Activated naive CD4-positive, alpha-beta T cell treated with anti-CD3 and anti-CD28 coated beads, Interleukin-2, amount 50 U/mL, for 16 hours (primary cell): Measurements from ENCODE around the gene GPC3.
"Not testable (repeated sequence)": the region's sequence is repeated elsewhere in the genome, so short reads cannot be mapped to it uniquely, and the experiment has no call there.

Experiments
- DNase-seq: peaks from one replicate; pipeline ENCODE4 v3.0.0-alpha.2; 2020

Gene GPC3

DNA sequence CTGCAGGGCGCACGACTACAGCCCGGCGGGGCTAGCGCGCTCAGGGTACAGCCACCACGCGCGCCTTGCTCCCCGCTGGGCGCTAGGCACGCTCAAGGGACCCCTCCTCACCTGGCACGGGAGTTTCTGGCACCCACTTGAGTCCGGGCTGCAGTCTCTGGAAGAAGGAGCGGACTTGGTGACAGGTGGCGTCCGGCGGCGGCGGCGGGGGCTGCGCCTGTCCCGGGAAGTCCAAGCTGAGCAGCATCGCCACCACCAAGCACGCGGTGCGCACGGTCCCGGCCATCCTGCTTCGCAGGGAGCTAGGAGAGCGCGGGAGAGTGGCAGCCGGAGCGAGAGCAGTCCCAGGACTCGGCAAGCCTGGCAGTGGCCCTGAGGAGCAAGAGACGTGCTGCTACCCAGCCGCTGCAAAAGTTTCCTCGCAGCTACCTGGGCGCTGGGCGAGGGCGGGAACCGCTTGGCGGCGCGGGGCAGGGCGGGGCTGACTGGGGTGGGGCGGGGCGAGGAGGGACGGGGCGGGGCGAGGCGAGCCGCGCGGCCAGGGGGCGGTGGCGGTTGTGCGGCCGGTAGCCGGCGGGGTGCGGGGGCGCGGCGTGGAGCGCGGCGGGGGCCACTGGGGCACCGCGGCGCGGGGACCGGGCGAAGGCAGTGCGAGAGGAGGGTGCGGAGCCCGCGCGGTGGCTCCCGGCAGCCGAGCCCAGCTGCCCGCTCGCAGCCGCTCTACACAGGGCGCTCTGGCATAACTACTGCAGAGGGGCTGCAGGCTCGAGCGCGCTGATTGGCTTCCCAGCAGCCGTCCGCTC lies at the start of gene GPC3:
Gene GPC3 (minus strand): TSS at position 431 of the 803 bp plus-strand sequence.
- peak; percentile 43 for DNase-seq

DNA sequence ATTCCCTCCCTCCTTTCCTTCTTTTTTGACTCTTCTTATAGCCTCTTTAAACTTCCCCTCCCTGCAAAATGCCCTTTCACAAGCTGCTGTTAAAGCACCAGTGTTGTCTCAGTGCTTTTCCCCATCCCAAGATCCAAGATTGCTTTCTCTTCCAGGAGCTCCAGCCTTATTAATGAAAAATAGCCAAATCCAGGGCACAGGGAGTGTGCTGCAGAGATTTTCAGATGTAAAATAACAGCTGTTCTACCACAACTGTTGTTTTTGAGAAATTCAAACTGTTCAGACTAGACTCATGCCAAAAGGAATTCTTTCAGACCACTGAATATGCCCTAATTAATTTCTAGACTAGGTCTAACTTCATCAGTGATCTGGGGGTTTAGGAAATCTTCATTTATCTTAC lies 47.0 kb upstream of the GPC3 start:
- no peak for DNase-seq

DNA sequence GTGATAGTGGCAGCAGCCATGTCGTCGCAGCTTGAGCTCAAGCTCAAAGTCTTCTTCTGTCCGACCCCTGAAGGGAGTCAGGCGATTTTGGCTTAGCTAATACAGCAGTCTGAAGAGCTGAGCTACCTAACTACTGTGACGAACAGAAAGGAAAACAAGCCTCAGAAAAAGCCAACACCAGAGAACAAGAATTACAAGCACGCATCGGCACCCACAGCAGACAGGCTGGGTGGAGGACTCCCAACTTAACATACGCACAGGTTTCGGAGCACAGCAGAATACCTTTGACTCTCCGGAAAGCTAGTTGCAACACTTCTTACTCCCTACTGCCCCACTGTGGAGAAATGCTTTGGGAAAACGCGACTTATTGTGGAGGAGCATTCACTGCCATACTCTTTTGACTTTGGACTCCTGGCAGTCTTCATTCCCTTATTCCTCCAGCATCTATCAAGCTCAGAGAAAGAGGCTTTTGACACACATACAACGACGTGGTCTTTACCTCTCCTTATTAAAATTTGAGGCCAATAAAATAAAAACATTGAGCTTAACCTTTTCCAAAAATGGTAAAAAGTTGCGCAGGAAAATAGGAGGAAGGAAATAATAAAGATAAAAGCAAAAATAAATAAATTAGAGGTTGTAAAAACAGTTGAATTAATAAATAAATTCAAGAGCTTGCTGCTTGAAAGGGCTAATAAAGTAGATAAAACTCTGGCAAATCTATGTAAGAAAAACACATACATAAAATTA lies 41.3 kb upstream of the GPC3 start:
- peak; percentile 26 for DNase-seq

DNA sequence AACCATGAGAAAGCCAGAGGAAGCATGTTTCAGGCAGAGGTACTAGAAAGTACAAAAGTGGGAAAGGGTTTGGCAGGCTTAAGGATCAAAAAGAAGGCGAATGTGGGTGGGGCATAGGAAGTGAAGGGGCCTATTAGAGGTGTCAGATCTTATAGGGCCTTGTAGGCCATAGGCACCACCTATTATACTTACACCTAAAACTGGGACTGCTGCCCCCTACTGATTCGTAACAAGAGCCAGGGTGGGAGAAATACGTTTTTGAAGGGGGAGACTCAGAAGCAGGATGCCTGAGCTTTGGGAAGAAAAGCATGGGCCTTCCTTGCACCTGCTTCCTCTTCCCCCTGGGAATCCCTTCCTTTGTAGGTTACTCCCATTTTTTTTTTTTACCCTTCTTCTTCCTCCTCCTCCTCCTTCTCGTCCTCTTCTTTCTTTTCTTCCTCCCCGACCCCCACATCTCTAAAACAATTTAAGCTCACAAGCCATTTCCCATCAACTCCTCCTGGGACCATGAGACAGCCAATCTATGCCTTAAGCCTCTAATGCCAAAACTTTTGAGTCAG lies 40.7 kb upstream of the GPC3 start:
- no peak for DNase-seq

DNA sequence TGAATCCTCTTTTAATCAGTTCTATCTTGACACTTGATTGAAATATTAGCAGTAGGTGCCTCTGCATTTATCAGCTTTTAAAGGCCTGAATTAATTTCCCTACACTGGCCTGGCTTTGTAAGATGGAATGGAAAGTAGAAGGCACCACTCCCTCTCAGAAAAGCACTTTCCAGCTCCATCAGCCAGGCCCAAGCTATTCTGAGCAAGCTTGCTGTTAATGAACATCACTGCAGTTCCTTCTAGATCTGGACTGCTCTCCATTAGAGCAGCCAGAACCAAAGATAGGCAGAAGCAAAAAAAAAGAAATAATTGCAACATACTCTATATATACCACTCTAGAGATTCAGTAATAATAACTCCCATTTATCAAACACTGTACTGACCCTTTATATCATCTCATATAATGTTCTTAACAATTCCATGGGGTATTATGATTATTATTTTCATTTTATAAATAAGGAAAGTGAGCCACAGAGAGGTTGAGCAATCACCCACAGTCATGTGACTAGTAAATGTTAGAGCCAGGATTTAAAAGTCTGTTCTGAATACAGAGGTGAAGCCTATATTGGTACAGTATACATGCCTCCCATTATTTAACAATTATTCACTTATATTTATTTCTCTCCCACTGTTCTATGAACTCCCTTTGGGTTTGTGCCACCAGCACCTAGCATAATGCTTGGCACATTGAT lies 39.4 kb upstream of the GPC3 start:
- DNase-seq = no peak

DNA sequence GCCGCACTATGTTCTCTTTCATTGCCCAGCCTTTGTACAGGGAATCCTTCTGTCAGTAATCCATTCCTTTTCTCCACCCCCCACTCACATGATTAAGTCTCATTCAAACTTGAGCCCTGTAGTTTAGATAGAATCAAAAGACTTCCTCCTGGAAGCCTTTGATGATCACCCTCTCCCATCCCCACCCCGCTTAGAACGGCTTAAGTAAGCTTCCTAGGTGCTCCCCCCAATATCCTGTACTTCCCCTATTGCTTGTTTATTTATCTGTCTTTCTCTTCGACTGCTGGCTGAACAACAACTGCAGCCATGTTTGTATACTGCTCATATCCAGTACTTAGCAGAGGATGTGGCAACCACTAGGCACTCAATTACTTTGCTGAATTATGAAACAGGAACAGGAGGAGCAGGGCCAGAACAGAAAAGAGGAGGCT lies 38.5 kb upstream of the GPC3 start:
- DNase-seq = no peak

DNA sequence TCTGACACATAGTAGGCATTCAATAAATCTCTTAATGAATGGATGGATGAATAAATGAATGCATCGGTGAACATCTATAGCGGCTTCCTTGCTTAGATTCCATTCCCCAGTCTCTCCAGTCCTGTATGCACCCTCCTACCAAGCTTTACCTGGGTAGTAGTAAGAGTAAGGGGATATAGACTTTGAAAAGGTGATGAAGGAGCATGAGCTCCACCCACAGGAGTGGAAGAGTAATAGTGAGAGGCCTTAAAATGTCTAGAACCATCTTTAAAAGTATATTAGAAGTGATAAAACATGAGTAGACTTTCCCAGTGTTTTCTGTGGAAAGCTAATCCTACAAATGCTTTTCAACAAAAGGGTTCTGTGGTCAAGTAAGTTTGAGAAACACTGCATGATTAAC lies 35.5 kb upstream of the GPC3 start:
- no peak for DNase-seq

DNA sequence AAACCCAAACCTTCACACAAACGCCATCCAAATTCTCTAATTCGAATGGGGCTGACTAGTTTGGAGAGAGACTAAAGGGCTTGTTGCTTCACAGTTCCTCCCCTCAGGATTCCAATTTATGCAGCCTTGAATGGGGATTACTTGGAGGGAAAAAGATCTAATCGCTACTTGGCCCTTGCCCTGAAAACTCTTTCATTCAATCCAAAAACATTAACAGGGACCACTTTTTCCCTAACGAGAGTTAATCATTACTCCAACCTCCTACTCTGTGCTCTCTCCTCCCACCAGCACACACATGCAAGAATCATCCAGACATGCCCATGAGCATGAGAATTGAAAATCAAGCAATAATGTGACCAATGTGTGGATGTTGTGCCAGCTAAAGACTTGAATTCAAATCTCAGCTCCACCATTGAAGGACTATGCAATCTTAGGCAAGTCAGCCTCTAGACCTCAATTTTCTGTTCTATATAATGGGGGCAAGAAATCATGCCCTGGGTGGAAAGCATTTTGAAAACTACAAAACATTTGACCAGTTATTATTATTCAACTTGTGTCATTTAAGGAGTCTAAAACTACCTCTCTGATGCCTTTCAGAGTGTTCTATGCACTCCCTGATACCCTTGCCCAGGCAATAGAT lies 34.3 kb upstream of the GPC3 start:
- DNase-seq = no peak

DNA sequence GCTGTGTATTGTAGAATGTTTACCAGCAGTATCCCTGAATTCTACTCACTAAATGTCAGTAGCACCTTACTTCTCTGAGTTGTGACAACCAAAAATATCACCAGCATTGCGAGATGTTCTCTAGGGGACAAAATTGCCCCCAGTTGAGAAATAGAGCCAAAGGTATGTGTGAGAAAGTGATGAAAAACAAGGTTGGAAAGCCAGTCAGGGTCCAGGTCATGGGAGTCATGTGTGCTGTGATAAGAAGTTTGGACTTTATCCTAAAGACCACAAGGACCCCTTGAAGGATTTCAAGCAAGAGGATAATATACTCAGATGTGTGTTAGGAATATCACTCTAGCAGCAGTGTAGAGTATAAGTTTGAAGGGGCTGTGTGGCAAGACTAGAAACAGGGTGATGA lies 30.9 kb upstream of the GPC3 start:
- DNase-seq = not testable (repeated sequence)

DNA sequence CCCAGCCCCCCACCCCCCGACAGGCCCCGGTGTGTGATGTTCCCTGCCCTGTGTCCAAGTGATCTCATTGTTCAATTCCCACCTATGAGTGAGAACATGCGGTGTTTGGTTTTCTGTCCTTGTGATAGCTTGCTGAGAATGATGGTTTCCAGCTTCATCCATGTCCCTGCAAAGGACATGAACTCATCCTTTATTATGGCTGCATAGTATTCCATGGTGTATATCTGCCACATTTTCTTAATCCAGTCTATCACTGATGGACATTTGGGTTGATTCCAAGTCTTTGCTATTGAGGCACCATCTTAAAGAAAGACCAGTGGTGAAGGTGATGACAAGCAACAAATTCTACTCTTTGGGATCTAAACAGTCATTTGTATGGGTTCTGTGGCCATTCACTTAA lies 30.1 kb upstream of the GPC3 start:
- not testable (repeated sequence) for DNase-seq

DNA sequence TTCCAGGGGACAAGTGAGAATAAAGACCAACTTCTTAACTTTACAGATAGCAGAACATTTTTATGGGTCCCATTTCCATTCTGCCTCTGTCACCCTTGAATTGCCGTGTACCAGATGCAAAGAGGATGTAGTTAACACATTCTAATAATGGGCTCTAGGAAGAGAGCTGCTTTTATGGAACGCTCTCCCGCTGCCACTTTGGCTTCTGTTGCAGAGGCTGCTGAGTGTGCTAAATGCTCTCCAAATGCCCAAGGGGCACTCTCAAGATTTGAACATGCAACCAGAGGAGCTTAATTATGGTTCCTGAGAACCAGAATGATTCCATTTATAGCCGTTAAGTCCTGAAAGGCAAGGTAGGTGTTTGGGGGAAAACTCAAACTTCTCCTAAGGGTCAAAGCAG lies 28.1 kb upstream of the GPC3 start:
- no peak for DNase-seq

DNA sequence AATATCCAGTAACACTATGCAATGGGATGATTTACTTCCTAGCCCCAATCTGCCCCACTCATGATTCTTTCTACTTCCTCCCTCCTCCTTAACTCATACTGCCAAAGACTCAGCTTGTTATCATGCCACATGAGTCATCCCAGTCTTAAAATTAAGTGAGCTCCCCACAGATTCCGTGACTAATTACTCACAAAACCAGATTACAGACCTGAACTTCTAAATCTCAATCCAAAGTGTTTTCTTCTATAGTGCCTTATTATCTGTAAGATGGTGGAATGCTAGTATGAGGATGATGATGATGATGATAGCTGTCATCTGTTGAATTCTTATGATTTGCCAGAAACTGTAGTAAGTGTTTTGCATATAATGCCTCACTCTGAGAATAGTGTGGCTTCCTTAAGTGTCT lies 27.7 kb upstream of the GPC3 start:
- no peak for DNase-seq

DNA sequence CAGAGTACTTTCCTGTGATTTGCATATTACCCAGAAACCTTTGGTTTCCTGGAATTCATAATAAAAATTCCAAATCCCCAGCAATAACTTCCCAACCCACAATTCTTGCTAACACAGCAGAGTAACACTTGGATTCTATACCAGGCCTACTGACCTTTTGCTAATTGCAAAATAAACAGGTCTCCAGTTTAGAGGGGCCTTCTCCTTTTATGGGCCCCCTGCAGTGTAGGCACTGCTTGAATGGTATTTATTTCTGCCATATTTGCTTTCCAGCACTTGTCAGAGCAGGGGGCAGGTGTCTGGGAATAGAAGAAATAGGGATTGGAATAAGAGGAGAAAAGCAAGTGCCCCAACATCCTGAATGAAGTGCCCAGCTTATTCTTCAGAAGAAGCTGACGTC lies 25.3 kb upstream of the GPC3 start:
- DNase-seq = no peak

DNA sequence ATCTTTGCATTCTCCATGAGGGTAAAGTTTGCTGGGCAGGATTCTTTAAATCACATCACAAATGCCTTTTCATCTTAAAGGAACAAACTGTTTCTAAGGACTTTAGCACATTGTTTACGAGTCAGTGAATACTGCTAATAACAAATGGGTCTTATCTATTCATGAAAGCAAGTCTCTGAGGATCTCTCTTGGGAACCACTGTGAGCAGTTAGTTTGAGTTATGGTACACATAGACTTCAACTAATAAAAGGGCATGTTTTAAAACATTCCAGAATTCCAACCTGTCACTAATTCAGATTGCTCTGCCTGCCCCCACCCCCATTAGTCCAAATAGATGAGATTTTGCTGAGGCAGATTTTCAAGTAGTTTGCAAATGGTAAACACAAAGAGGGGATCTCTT lies 22.3 kb upstream of the GPC3 start:
- no peak for DNase-seq

DNA sequence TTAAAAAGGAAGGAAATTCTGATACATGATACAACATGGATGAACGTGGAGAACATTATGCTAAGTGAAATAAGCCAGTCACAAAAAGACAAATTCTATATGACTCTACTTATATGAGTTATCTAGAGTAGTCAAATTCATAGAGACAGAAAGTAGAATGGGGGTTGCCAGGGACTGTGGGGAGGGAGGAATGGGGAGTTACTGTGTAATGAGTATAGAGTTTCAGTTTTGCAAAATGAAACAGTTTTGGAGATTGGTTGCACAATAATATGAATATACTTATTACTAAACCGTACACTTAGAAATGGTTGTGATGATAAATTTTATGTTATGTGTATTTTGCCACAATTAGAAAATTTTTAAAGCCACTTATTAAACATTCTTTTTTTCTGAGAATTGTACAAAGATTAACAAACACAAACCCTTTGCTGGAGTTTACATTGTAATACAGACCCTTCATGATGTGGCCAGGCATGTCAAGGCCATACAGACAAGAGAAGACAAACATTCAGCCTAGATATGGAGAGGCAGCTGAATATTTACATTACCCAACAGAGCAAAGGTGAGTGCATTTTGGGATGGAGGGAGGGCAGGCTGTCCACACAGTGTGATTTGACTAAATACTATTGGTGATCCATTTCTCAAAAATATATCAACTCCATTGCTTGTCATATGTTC lies 21.2 kb upstream of the GPC3 start:
- peak; percentile 11 for DNase-seq

DNA sequence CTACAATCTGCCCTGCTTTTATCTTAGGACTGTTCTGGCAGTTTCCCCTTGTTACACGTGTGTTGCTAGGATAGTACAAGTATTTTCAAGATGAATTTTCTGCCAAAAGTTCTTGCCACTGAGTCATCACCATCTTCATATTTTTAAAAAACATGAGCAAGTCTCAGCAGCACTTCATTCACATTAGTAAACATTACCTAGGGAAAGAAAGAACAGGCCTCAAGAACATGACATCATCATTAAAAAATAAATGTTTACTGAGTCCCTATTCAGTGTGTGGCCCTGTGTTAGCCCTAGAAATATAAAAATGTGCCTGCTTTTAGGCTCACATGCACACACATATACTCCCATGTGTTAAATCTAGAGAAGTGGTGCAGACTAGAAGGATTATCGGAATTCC lies 18.7 kb upstream of the GPC3 start:
- no peak for DNase-seq

DNA sequence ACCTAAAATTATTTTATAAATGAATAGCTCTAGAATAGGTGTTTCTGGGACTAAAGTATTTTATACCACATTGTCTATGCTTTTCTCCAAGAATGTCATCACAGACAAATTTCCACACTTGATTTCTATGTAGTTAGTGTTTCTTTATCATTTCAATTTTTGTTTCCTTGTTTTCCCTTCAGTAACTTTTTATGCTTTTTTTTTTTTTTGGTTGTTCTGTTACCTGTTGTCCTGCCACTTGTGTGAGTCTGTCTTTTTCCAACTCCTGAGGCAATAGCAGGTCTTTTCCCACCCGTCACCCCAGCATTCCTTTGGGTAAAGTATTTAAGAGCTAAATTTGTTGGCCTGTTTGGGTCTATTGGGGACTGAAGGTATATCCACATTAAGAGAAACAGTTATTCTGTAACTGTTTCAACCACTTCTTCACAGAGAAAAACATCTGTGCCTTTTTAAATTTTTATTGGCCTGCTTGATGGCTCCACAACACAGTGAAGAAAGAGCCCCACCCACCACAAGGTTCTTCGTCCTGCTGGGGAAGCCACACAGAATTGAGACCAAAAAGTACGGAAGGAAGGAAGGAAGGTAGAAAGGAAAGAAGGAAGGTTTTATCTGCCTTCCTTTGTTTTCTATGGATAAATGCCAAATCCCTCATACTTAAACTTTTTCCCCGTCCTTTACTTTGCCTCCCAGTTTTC lies 17.7 kb upstream of the GPC3 start:
- DNase-seq = no peak

DNA sequence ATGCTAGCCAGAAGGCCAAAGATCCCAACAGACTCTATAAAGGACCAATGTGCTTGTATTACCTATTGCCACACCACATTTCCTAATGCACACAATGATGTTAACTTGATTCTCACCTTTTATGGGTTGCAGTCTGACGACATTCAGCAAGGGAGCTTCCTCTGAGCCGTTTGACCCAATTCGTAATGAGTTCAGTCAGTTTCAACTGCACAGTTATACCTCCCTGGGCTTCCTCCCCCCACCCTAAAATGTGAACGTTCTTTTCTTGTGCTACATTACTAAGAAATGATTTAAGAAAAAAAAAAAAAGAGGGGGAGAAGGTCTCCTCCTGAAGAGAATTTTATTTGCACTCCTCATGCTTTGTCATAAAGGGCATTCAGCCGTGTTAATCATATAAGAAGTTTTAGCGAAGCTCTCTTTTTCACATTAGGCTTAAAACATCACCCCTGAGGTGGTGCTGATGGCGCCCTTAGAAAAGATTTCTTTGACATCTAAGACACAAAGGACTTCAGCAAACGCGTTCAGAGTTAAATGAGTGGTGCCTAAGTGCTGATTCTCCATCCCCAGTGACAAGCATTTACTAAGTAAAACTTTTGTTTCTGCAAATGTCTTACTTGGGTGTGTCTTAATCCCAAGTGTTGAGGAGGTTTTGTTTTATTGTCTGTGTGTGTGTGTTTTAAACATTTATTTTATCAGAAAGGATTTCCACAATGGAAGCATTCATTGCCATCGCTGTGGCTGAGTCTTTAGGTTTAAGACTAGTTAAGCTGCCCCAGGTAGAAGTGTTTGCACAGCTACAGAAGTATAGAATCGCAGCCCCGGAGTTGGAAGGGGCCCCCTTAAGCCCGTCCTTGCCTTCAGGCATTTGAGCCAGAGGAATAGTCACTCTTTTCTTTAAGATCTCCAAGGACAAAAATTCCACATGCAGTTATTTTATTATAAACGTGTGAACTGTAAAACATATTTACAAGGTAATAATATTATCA lies 15.2 kb upstream of the GPC3 start:
- no peak for DNase-seq

DNA sequence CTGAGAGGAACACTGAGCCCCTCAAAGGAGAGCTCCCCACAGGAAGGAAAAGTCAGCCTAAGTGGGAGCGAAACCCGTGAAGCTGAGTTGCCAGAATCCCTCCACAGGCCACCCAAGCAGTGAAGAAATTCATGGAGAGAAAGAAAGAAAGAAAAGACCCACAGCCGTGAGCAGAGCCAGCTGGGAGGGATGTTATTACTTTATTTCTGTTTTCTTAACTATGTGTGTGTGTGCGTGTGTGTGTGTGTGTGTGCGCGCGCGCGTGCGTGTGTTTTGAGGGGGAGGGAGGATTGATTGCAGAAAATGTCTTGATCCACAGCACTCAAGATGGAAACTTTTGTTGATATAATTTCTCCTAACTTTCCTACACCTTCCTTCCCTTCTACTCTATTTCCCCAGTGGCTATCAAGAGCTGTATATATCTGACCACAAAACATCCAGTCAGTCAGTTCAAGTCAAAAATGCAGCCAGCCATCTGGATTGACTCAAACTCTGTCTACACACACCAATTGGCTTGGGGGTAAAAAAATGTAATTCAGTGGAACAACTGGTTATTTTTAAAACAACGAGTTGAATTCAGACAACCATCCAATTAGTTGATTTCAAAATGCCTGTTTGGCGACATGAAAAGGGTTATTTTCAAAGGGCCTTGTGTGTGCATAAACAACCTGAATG lies 13.8 kb upstream of the GPC3 start:
- no peak for DNase-seq

DNA sequence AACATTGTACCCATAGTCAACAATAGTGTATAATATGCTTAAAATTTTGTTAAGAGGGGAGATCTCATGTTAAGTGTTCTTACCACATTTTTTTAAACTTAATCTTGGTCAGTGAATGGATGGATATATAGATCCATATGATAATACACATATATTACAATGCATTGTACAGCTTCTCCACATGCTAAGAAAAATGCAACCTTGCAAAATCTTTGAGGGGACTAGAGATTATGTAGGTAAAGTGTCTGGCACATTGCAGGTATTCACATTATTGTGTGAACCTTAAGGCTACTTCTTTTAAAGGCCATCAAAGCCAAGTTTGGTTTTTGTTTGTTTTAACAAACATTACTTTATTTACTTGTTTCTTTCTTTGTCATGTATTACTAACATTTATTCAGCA lies 10.4 kb upstream of the GPC3 start:
- no peak for DNase-seq
